CD14-positive monocyte (primary cell): ENCODE data around the gene EEF1B2. TPM values are rescaled to one million over a fixed set of nuclear protein-coding genes. Genes with fewer than 3 reads are reported as not detected.
"Not testable (repeated sequence)": the region's sequence is repeated elsewhere in the genome, so short reads cannot be mapped to it uniquely, and the experiment has no call there.

Experiments
- DNase-seq, 3 donors: peaks; one replicate each; pipeline ENCODE4 v3.0.0-alpha.2; 2011 to 2022
- H2AFZ ChIP-seq: 2 replicates; pipeline ENCODE4 v1.6.0; 2012; ENCODE audit warnings: mild to moderate bottlenecking, low read depth, low read length, inconsistent platforms; ENCODE audit not compliant: insufficient read depth, poor library complexity, severe bottlenecking
- H3K27ac ChIP-seq, 2 donors: 1 replicate in 1 of 2; 2 replicates in 1 of 2; pipeline ENCODE4 v1.5.1; 2012 to 2013; ENCODE audit warnings: low read length in 2 of 2, control low read depth in 1 of 2, inconsistent platforms in 1 of 2, low read depth in 1 of 2, mild to moderate bottlenecking in 1 of 2
- H3K27me3 ChIP-seq, 2 donors: one replicate each; pipeline versions ENCODE4 v1.6.0 to v1.6.1; 2011 to 2013; ENCODE audit warnings: low read length in 2 of 2; ENCODE audit not compliant: control insufficient read depth in 2 of 2, insufficient read depth in 2 of 2
- H3K36me3 ChIP-seq, 2 donors: replicated peaks in 1 of 2; 1 replicate in 1 of 2; 2 replicates in 1 of 2; pipeline versions ENCODE4 v1.5.1 to v1.6.1; 2012 to 2013; ENCODE audit warnings: low read length in 2 of 2, control low read depth in 1 of 2, inconsistent platforms in 1 of 2, mild to moderate bottlenecking in 1 of 2; ENCODE audit not compliant: insufficient read depth in 2 of 2, control insufficient read depth in 1 of 2
- H3K4me1 ChIP-seq, 2 donors: 1 replicate in 1 of 2; 2 replicates in 1 of 2; pipeline versions ENCODE4 v1.5.1 to v1.6.1; 2012 to 2013; ENCODE audit warnings: low read length in 2 of 2, control low read depth in 1 of 2, inconsistent platforms in 1 of 2, mild to moderate bottlenecking in 1 of 2, moderate library complexity in 1 of 2; ENCODE audit not compliant: insufficient read depth in 2 of 2, control insufficient read depth in 1 of 2
- H3K4me2 ChIP-seq: replicated peaks from 2 replicates; pipeline ENCODE3; 2012; ENCODE audit warnings: low read length, moderate library complexity, mild to moderate bottlenecking; ENCODE audit not compliant: poor library complexity, severe bottlenecking; ENCODE audit errors: extremely low read depth
- H3K4me3 ChIP-seq, 3 experiments: fragments of 200-600 bp in 1 of 3; sonication (generic) in 1 of 3; replicated peaks in 1 of 3; 1 replicate in 2 of 3; 2 replicates in 1 of 3; pipeline ENCODE4 v1.5.1; 2011 to 2013; ENCODE audit warnings: low read length in 3 of 3, mild to moderate bottlenecking in 3 of 3, control low read depth in 2 of 3, low read depth in 2 of 3, inconsistent platforms in 1 of 3, moderate library complexity in 1 of 3
- H3K79me2 ChIP-seq: 2 replicates; pipeline ENCODE4 v1.6.0; 2012; ENCODE audit warnings: mild to moderate bottlenecking, control low read depth, inconsistent platforms, low read length, moderate library complexity; ENCODE audit not compliant: insufficient read depth
- H3K9ac ChIP-seq: 2 replicates; pipeline ENCODE4 v1.6.0; 2017; ENCODE audit warnings: low read length, mild to moderate bottlenecking; ENCODE audit not compliant: insufficient read depth, poor library complexity, severe bottlenecking
- H3K9me3 ChIP-seq, 2 donors: replicated peaks in 1 of 2; 1 replicate in 1 of 2; 2 replicates in 1 of 2; pipeline versions ENCODE4 v1.5.1 to v1.6.1; 2012 to 2013; ENCODE audit warnings: low read length in 2 of 2, control low read depth in 1 of 2; ENCODE audit not compliant: control insufficient read depth in 1 of 2, insufficient read depth in 1 of 2
- H4K20me1 ChIP-seq: 2 replicates; pipeline ENCODE4 v1.6.0; 2012; ENCODE audit warnings: mild to moderate bottlenecking, low read length, control low read depth, moderate library complexity; ENCODE audit not compliant: insufficient read depth
- H3K27ac Mint-ChIP-seq, 7 donors: one replicate each; pipeline ENCODE4 v1.8.0; 2020; ENCODE audit warnings: mild to moderate bottlenecking in 7 of 7, mixed read lengths in 7 of 7, moderate library complexity in 6 of 7, inconsistent platforms in 2 of 7
- H3K27me3 Mint-ChIP-seq, 3 donors: one replicate each; pipeline ENCODE4 v1.8.0; 2021 to 2022; ENCODE audit warnings: low read depth in 3 of 3, mild to moderate bottlenecking in 3 of 3, mixed read lengths in 3 of 3, moderate library complexity in 3 of 3, inconsistent platforms in 1 of 3
- H3K36me3 Mint-ChIP-seq, 2 donors: one replicate each; pipeline ENCODE4 v1.8.0; 2020; ENCODE audit warnings: mixed read lengths in 2 of 2, inconsistent platforms in 1 of 2, mild to moderate bottlenecking in 1 of 2
- H3K4me1 Mint-ChIP-seq: one replicate; pipeline ENCODE4 v1.8.0; 2020; ENCODE audit warnings: mild to moderate bottlenecking, mixed read lengths
- H3K4me3 Mint-ChIP-seq, 2 donors: one replicate each; pipeline ENCODE4 v1.8.0; 2020; ENCODE audit warnings: mild to moderate bottlenecking in 2 of 2, mixed read lengths in 2 of 2, moderate library complexity in 1 of 2
- H3K9me3 Mint-ChIP-seq, 7 donors: one replicate each; pipeline ENCODE4 v1.8.0; 2020 to 2022; ENCODE audit warnings: mixed read lengths in 7 of 7, mild to moderate bottlenecking in 6 of 7, moderate library complexity in 6 of 7, inconsistent platforms in 2 of 7
- CTCF ChIP-seq: fragments of 200-600 bp; IDR thresholded peaks from one replicate; pipeline ENCODE4 v1.8.0; 2022; ENCODE audit warnings: antibody characterized with exemption, mild to moderate bottlenecking
- WGBS: methylation state at CpG from one replicate; pipeline ENCODE4 v1.1.5; 2013; ENCODE audit warnings: missing lambda C conversion rate; ENCODE audit not compliant: insufficient coverage; 5-methylcytosine and 5-hydroxymethylcytosine counted together
- intact Hi-C, 2 donors: fragments of 100-400 bp; cut with micrococcal nuclease; formaldehyde crosslinking; loops; one replicate each; pipeline versions ENCODE4 v1.15.0 to v1.15.1; 2023
- polyA plus RNA-seq, 3 donors: library from polyadenylated mRNA; depleted of rRNA in 1 of 3; unstranded in 2 of 3; stranded (reverse) in 1 of 3; fragments of 300-500 nt in 2 of 3; fragments of >200 nt in 1 of 3; fragmentation: Illumina TruSeq in 2 of 3; gene quantifications; 1 replicate in 2 of 3; 2 replicates in 1 of 3; pipeline ENCODE4 v1.2.3, GENCODE V29; 2012 to 2021

The EEF1B2 gene
- polyA plus RNA-seq, 3 donors = 330 to 406 (median 355) TPM

GRCh38 chr2:206176121-206176520 is 16.4 kb downstream of the EEF1B2 start:
- peaks cover 0 to 3% of the 10 kb centered on the region in 2 donors for H3K27me3 ChIP-seq
- no peak overlapping the region for H3K27ac ChIP-seq
- no peaks in the 10 kb centered on the region for H3K79me2 ChIP-seq
- DNase-seq = no peak
- H2AFZ ChIP-seq = no peak overlapping the region
- H3K36me3 ChIP-seq = no peaks in the 10 kb centered on the region
- Mint-ChIP-seq H3K9me3 (peaks cover 0 to 17% (median 4%) of the 10 kb centered on the region in 7 donors), H3K4me1 (no peaks in the 10 kb centered on the region), H3K4me3 (no peak overlapping the region), H3K36me3 (no peaks in the 10 kb centered on the region), H3K27ac (peak overlapping the region in 1 of 7 donors; percentile 2), H3K27me3 (peaks cover 6 to 14% (median 7%) of the 10 kb centered on the region in 3 donors)
- 100% methylated on average over 2 of the region's 2 CpGs for WGBS
- H3K4me2 ChIP-seq = no peak overlapping the region
- no peak overlapping the region for H3K9ac ChIP-seq
- H4K20me1 ChIP-seq = no peaks in the 10 kb centered on the region
- no peak overlapping the region for H3K4me3 ChIP-seq
- TF ChIP-seq CTCF = no peak
- no peaks in the 10 kb centered on the region for H3K9me3 ChIP-seq
- intact Hi-C loops = no loop called here
- H3K4me1 ChIP-seq = no peaks in the 10 kb centered on the region

- intact Hi-C loops = no loop called here
- Mint-ChIP-seq H3K27me3 (peaks cover 6 to 14% (median 7%) of the 10 kb centered on the region in 3 donors), H3K36me3 (no peaks in the 10 kb centered on the region), H3K4me3 (no peak overlapping the region), H3K27ac (no peak overlapping the region), H3K9me3 (peaks cover 0 to 15% (median under 1%) of the 10 kb centered on the region in 7 donors), H3K4me1 (no peaks in the 10 kb centered on the region)
- Histone ChIP-seq H3K4me3 (no peak overlapping the region), H3K9me3 (no peaks in the 10 kb centered on the region), H3K36me3 (no peaks in the 10 kb centered on the region), H2AFZ (no peak overlapping the region), H3K4me2 (no peak overlapping the region), H3K27me3 (peaks cover 0 to 3% of the 10 kb centered on the region in 2 donors), H3K9ac (no peak overlapping the region), H3K27ac (no peak overlapping the region), H3K4me1 (no peaks in the 10 kb centered on the region), H3K79me2 (no peaks in the 10 kb centered on the region), H4K20me1 (no peaks in the 10 kb centered on the region)
- no peak for DNase-seq
- no CpG with 5 or more reads among the region's 3 CpGs for WGBS
- TF ChIP-seq CTCF = no peak
Observed at GRCh38 chr2:206176901-206177300, 17.2 kb downstream of the EEF1B2 start.

- H3K27me3 Mint-ChIP-seq = peaks cover 5 to 12% (median 10%) of the 10 kb centered on the region in 3 donors
- H3K27me3 ChIP-seq, H3K9me3 ChIP-seq, H3K4me1 ChIP-seq, H3K4me3 Mint-ChIP-seq, H3K36me3 Mint-ChIP-seq, H3K4me3 ChIP-seq, H3K9ac ChIP-seq, H3K4me2 ChIP-seq, H3K9me3 Mint-ChIP-seq, H3K27ac ChIP-seq, H2AFZ ChIP-seq, H3K27ac Mint-ChIP-seq, H3K36me3 ChIP-seq, H3K79me2 ChIP-seq, H3K4me1 Mint-ChIP-seq, DNase-seq, intact Hi-C loops, H4K20me1 ChIP-seq: not testable (repeated sequence)
- 100% methylated on average over 3 of the region's 6 CpGs for WGBS
Observed at GRCh38 chr2:206181526-206181925, 21.8 kb downstream of the EEF1B2 start.
